Panc1 (cell line): Measurements from ENCODE around the gene CDKN1C. TPM values are rescaled to one million over a fixed set of nuclear protein-coding genes. Genes with fewer than 3 reads are reported as not detected.
A peak's percentile ranks its signal among the peaks of the same experiment; 100 is the strongest.

Experiments used
- ATAC-seq: fragments of 200-7000 bp; cut with Tn5 transposase; 2 replicates; pipeline ENCODE4 v1.9.1; 2020; ENCODE audit warnings: mild to moderate bottlenecking, moderate library complexity
- BruUV-seq: library from RNA; stranded (reverse); fragments of 400-500 nt; replicated peaks from 2 replicates; lab custom pipeline; 2021; lab: Mats Ljungman, UMichigan
- CTCF ChIA-PET: fragments of 300-600 bp; sonication (Branson Sonifier 250); formaldehyde crosslinking; loops from one replicate; lab custom pipeline; 2022; ENCODE audit warnings: antibody characterized with exemption; lab: Charles Lee
- POLR2A ChIA-PET: fragments of 300-600 bp; sonication (Branson Sonifier 250); formaldehyde crosslinking; loops from one replicate; lab custom pipeline; 2022; ENCODE audit warnings: antibody characterized with exemption; lab: Charles Lee
- DNase-seq: peaks from one replicate; pipeline ENCODE4 v3.0.0-alpha.2; 2010; ENCODE audit warnings: low read depth, low spot score
- H3K27ac ChIP-seq: 2 replicates; pipeline ENCODE4 v1.5.1; 2011; ENCODE audit warnings: mild to moderate bottlenecking, low read length, inconsistent platforms
- H3K27me3 ChIP-seq: fragments of 200-500 bp; sonication (Bioruptor generic); 2 replicates; pipeline ENCODE4 v1.6.0; 2014; ENCODE audit warnings: low read length, inconsistent platforms; ENCODE audit not compliant: control insufficient read depth, insufficient read depth
- H3K36me3 ChIP-seq: fragments of 200-500 bp; sonication (Bioruptor generic); 2 replicates; pipeline ENCODE4 v1.5.1; 2014; ENCODE audit warnings: inconsistent platforms, mild to moderate bottlenecking, low read length, moderate library complexity; ENCODE audit not compliant: control insufficient read depth, insufficient read depth
- H3K4me1 ChIP-seq: 2 replicates; pipeline ENCODE4 v1.5.1; 2011; ENCODE audit warnings: inconsistent platforms, mild to moderate bottlenecking, low read length, moderate library complexity; ENCODE audit not compliant: control insufficient read depth, insufficient read depth
- H3K4me3 ChIP-seq, 2 experiments: 2 replicates each; pipeline ENCODE4 v1.5.1; 2011 to 2012; ENCODE audit warnings: low read depth in 2 of 2, low read length in 2 of 2, mild to moderate bottlenecking in 2 of 2, inconsistent platforms in 1 of 2, moderate library complexity in 1 of 2
- H3K9me3 ChIP-seq: fragments of 200-500 bp; sonication (Bioruptor generic); 2 replicates; pipeline ENCODE4 v1.5.1; 2014; ENCODE audit warnings: low read depth, mild to moderate bottlenecking, inconsistent platforms, low read length, moderate library complexity; ENCODE audit not compliant: control insufficient read depth, insufficient read depth
- CTCF ChIP-seq: fragments of 450-650 bp; IDR thresholded peaks from 2 replicates; pipeline ENCODE4 v1.5.1; 2017; ENCODE audit warnings: mild to moderate bottlenecking
- POLR2AphosphoS5 ChIP-seq: IDR thresholded peaks from 2 replicates; pipeline ENCODE4 v1.6.1; 2012; ENCODE audit warnings: mild to moderate bottlenecking, low read depth, low read length, moderate library complexity
- REST ChIP-seq, 2 experiments: IDR thresholded peaks; 2 replicates each; pipeline ENCODE4 v1.6.1; 2011 to 2012; ENCODE audit warnings: low read depth in 2 of 2, control low read depth in 1 of 2, low read length in 1 of 2, mild to moderate bottlenecking in 1 of 2, moderate library complexity in 1 of 2; ENCODE audit not compliant: insufficient read depth in 1 of 2
- SIN3A ChIP-seq: IDR thresholded peaks from 2 replicates; pipeline ENCODE4 v1.6.1; 2012; ENCODE audit warnings: low read depth, mild to moderate bottlenecking, low read length, moderate library complexity, borderline replicate concordance; ENCODE audit not compliant: insufficient read depth
- TCF7L2 ChIP-seq: IDR thresholded peaks from 2 replicates; pipeline ENCODE4 v1.6.1; 2011; ENCODE audit warnings: mild to moderate bottlenecking, low read depth, low read length, inconsistent platforms
- in situ Hi-C: cut with HindIII; loops from 2 replicates; pipeline ENCODE4 v1.10.0; 2016; ENCODE audit warnings: low sequenced_read_pairs, low pct_unique_long_range_greater_than_20kb
- intact Hi-C: fragments of 100-400 bp; cut with micrococcal nuclease; formaldehyde crosslinking; loops from one replicate; pipeline ENCODE4 v1.10.0; 2022; ENCODE audit not compliant: unreplicated experiment
- total RNA-seq: library from RNA; stranded (reverse); gene quantifications from one replicate; pipeline ENCODE4 v1.2.1, GENCODE V29; 2021; ENCODE audit not compliant: unreplicated experiment

CDKN1C gene
- total RNA-seq, 1 experiment from 2014 or later, result 4.6 TPM

- intact Hi-C loops, result loop anchor here (1.0 kb wide), 1 partner anchor 358 kb away; no protein-coding TSS in a partner anchor
- peak overlapping the region; percentile 37 to 54 for H3K4me3 ChIP-seq
- no TSS peak for BruUV-seq
- CTCF ChIA-PET, result interaction anchor here (0.6 to 8.1 kb wide), 5 partner anchors 39 to 1174 kb away, joined by 4 to 132 read pairs (median 6); partner anchors contain the start of gene PHLDA2
- peaks cover 20% of the 10 kb centered on the region for H3K4me1 ChIP-seq
- H3K36me3 ChIP-seq, result no peaks in the 10 kb centered on the region
- TF ChIP-seq TCF7L2, result no peak
- TF ChIP-seq SIN3A, result no peak
- no peak for TF ChIP-seq CTCF
- TF ChIP-seq POLR2AphosphoS5, result no peak
- TF ChIP-seq REST (IDR thresholded peaks at IDR 0.05; ENCODE audit: insufficient read depth in 1 of 2, low read depth in 2 of 2, low read length in 1 of 2), result no peak
- no peak for DNase-seq
- H3K27me3 ChIP-seq, result no peaks in the 10 kb centered on the region
- in situ Hi-C loops, result no loop called here
- H3K27ac ChIP-seq, result peak overlapping the region; percentile 83
- H3K9me3 ChIP-seq, result no peaks in the 10 kb centered on the region
- POLR2A ChIA-PET, result interaction anchor here (0.6 to 2.0 kb wide), 2 partner anchors 26 to 38 kb away, joined by 3 to 12 read pairs; partner anchors contain the start of gene PHLDA2
- ATAC-seq, result peak; percentile 43
Measured at GRCh38 chr11:2891326-2892214, 6.0 kb upstream of the CDKN1C start.

DNA sequence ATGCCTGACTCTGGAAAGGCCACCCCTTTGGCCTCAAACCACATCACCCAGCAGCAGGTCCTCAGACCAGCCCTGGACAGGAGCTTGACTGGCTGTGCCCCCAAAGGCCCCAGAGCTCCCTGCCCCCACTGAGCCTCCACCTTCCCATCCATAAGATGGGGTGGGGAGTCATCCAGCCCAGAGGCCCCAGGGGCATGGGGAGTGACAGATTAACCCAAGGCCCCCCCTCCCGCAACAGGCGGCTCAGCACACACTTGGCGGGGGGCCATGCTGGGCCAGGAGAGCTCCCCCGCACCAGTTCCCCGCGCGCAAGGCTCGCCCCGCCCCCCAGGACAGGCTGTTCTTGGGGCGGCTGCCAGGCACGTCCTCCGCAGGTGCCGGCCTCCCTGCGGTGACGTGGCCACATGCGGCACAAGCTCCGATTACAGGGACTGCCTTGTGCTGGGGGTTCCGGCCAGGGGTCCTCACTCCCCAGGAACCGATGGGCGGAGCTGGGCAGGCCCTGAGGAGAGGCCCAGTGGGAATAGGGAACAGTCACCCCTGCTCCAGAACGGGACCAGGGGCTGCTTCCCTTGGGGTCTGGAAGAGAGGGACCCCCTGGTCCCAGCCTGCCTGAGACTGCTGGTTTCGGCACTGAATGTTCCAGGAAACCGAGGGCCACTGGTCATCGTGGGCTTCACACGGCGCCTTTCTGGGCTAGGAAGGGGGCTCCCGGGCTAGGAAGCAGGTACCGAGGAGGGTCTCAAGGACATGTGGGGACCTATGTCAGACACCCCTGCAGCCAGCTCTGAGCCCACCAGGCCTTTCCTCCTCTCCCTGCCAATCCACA, 5.1 kb upstream of the CDKN1C start:
- H3K36me3 ChIP-seq, result no peaks in the 10 kb centered on the region
- CTCF ChIA-PET, result interaction anchor here (1.4 to 8.1 kb wide), 2 partner anchors 40 to 358 kb away, joined by 7 to 132 read pairs; partner anchors contain the start of gene PHLDA2
- no peak overlapping the region for H3K27ac ChIP-seq
- intact Hi-C loops (no loop called here), in situ Hi-C loops (no loop called here)
- no peak for DNase-seq
- no peaks in the 10 kb centered on the region for H3K9me3 ChIP-seq
- ATAC-seq, result no peak
- peaks cover 20% of the 10 kb centered on the region for H3K4me1 ChIP-seq
- H3K4me3 ChIP-seq, result no peak overlapping the region
- TF ChIP-seq REST (IDR thresholded peaks at IDR 0.05; ENCODE audit: insufficient read depth in 1 of 2, low read depth in 2 of 2, low read length in 1 of 2) (no peak), TCF7L2 (no peak), SIN3A (no peak), CTCF (no peak), POLR2AphosphoS5 (no peak)
- no TSS peak for BruUV-seq
- H3K27me3 ChIP-seq, result no peaks in the 10 kb centered on the region
- POLR2A ChIA-PET, result interaction anchor here (0.6 kb wide), 1 partner anchor 27 kb away, joined by 3 read pairs; no protein-coding TSS in a partner anchor
